Cardiac muscle cell (in vitro differentiated cells and primary cell): ENCODE measurements around the gene LIPC. TPM values are rescaled to one million over a fixed set of nuclear protein-coding genes. Genes with fewer than 3 reads are reported as not detected.

Experiments used
- DNase-seq, 2 donors: peaks; one replicate each; pipeline versions ENCODE4 v3.0.0 to v3.0.0-alpha.2; 2010 to 2017; ENCODE audit warnings: low read depth in 1 of 2, low spot score in 1 of 2
- H3K27ac ChIP-seq: fragments of 200-600 bp; sonication (generic); 2 replicates; pipeline ENCODE4 v1.5.1; 2016
- H3K27me3 ChIP-seq: fragments of 200-600 bp; sonication (generic); 2 replicates; pipeline ENCODE4 v1.6.0; 2016; ENCODE audit warnings: control low read depth
- H3K36me3 ChIP-seq: fragments of 200-600 bp; sonication (generic); 2 replicates; pipeline ENCODE4 v1.5.1; 2016; ENCODE audit warnings: control low read depth
- H3K4me1 ChIP-seq: fragments of 200-600 bp; sonication (generic); 2 replicates; pipeline ENCODE4 v1.8.1; 2017; ENCODE audit warnings: low read depth, mild to moderate bottlenecking, mixed run types
- H3K4me3 ChIP-seq: fragments of 200-600 bp; sonication (generic); 2 replicates; pipeline ENCODE4 v1.5.1; 2016; ENCODE audit warnings: mild to moderate bottlenecking
- H3K9me3 ChIP-seq: fragments of 200-600 bp; sonication (generic); 2 replicates; pipeline ENCODE4 v1.5.1; 2017; ENCODE audit warnings: low read depth, mild to moderate bottlenecking, control low read depth
- polyA plus RNA-seq: library from polyadenylated mRNA; unstranded; fragments of >200 nt; fragmentation: Nextera tagmentation; extraction: Ambion mirVana; gene quantifications from 2 replicates; pipeline ENCODE4 v1.2.1, GENCODE V29; 2016
- total RNA-seq: library from RNA; depleted of rRNA; stranded (reverse); fragments of >200 nt; gene quantifications from 2 replicates; pipeline ENCODE4 v1.2.3, GENCODE V29; 2016
- TF ChIP-seq, protein P1 (sequence below): IDR thresholded peaks from 2 replicates; pipeline ENCODE4 v1.5.1; 2012; ENCODE audit warnings: low read depth, mild to moderate bottlenecking, low read length

LIPC gene
- total and polyA plus RNA-seq, 2 experiments from 2014 or later = not detected

GRCh38 chr15:58572521-58572920, 140.7 kb downstream of the LIPC start:
- Histone ChIP-seq H3K4me3 (no peak overlapping the region), H3K36me3 (no peaks in the 10 kb centered on the region), H3K27ac (no peak overlapping the region), H3K4me1 (no peaks in the 10 kb centered on the region), H3K9me3 (no peaks in the 10 kb centered on the region), H3K27me3 (no peaks in the 10 kb centered on the region)
- TF ChIP-seq, protein P1, sequence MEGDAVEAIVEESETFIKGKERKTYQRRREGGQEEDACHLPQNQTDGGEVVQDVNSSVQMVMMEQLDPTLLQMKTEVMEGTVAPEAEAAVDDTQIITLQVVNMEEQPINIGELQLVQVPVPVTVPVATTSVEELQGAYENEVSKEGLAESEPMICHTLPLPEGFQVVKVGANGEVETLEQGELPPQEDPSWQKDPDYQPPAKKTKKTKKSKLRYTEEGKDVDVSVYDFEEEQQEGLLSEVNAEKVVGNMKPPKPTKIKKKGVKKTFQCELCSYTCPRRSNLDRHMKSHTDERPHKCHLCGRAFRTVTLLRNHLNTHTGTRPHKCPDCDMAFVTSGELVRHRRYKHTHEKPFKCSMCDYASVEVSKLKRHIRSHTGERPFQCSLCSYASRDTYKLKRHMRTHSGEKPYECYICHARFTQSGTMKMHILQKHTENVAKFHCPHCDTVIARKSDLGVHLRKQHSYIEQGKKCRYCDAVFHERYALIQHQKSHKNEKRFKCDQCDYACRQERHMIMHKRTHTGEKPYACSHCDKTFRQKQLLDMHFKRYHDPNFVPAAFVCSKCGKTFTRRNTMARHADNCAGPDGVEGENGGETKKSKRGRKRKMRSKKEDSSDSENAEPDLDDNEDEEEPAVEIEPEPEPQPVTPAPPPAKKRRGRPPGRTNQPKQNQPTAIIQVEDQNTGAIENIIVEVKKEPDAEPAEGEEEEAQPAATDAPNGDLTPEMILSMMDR = no peak
- DNase-seq = no peak

- TF ChIP-seq, protein P1 = no peak
- Histone ChIP-seq H3K27ac (no peak overlapping the region), H3K36me3 (no peaks in the 10 kb centered on the region), H3K4me3 (no peak overlapping the region), H3K9me3 (no peaks in the 10 kb centered on the region), H3K27me3 (no peaks in the 10 kb centered on the region), H3K4me1 (no peaks in the 10 kb centered on the region)
- DNase-seq = no peak
Observed at GRCh38 chr15:58573270-58573669, 141.5 kb downstream of the LIPC start.

GRCh38 chr15:58574631-58575030, 142.8 kb downstream of the LIPC start:
- H3K4me1 ChIP-seq = no peaks in the 10 kb centered on the region
- H3K27me3 ChIP-seq = no peaks in the 10 kb centered on the region
- H3K4me3 ChIP-seq = no peak overlapping the region
- no peaks in the 10 kb centered on the region for H3K9me3 ChIP-seq
- DNase-seq = no peak
- TF ChIP-seq, protein P1 = no peak
- H3K36me3 ChIP-seq = no peaks in the 10 kb centered on the region
- no peak overlapping the region for H3K27ac ChIP-seq

DNA sequence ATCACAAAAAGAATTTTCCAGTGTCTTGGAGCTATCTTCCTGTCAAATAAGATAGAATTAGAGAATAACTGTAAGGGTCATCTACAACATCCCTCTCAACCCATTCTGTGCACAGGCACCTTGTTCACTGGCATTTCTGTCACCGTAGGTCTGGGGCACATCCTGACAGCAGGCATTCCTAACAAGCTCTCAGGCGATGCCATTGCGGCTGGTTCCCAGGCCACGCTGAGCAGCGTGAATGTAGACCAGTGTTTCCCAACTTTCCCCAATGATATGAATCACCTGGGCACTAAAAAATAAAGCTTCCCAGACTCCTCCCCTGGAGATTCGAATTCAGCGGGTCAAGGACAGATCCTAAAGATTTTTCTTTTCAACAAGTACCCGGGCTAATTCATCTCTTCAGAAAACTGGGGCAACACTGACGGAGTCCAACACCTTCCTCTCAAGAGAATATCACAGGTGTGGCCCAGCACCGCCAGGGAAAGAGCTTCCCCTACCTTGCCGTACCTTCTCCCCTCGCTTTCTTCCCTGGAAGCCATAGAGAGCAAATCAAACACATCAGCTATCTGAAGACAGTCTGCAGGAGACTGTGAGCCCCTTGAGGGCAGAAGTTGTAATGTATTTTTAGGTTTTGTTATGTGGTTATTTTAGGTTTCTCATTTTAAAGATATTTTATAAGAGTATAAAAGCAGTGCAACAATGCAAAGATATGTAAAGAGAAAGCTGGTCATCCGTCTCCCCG, 143.4 kb downstream of the LIPC start:
- Histone ChIP-seq H3K9me3 (no peaks in the 10 kb centered on the region), H3K4me3 (no peak overlapping the region), H3K27ac (no peak overlapping the region), H3K4me1 (no peaks in the 10 kb centered on the region), H3K27me3 (no peaks in the 10 kb centered on the region), H3K36me3 (no peaks in the 10 kb centered on the region)
- no peak for DNase-seq
- TF ChIP-seq, protein P1 = no peak

DNA sequence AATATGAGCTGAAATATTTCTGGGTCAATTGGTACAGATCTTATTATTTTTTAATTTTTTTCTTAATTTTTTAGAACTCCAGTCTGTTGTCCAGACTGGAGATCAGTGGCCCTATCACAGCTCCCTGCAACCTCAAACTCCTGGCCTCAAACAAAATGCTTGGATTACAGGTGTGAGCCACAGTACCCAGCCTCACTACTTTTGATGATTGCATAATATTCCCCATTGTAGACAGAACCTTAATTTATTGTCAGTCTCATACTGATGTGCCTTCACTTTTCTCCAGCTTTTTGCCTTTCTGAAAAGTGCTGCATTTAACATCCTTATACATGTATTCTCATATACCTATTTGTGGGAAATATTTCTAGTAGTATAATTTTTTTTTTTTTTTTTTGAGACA, 144.9 kb downstream of the LIPC start:
- Histone ChIP-seq H3K27ac (no peak overlapping the region), H3K4me3 (no peak overlapping the region), H3K36me3 (no peaks in the 10 kb centered on the region), H3K9me3 (no peaks in the 10 kb centered on the region), H3K27me3 (no peaks in the 10 kb centered on the region), H3K4me1 (no peaks in the 10 kb centered on the region)
- TF ChIP-seq, protein P1 = no peak
- no peak for DNase-seq

GRCh38 chr15:58582160-58582559, 150.4 kb downstream of the LIPC start:
- TF ChIP-seq, protein P1 = no peak
- Histone ChIP-seq H3K27me3 (no peaks in the 10 kb centered on the region), H3K9me3 (no peaks in the 10 kb centered on the region), H3K27ac (no peak overlapping the region), H3K4me3 (no peak overlapping the region), H3K36me3 (no peaks in the 10 kb centered on the region), H3K4me1 (peaks cover 10% of the 10 kb centered on the region)
- DNase-seq = no peak
